A673 (cell line): Measurements from ENCODE around the gene BCS1L. TPM values are rescaled to one million over a fixed set of nuclear protein-coding genes. Genes with fewer than 3 reads are reported as not detected.

Experiments
- BruUV-seq: library from RNA; stranded (reverse); fragments of 400-500 nt; replicated peaks from 2 replicates; lab custom pipeline; 2021; lab: Mats Ljungman, UMichigan
- CTCF ChIA-PET: fragments of 300-600 bp; sonication (Branson Sonifier 250); formaldehyde crosslinking; loops from one replicate; lab custom pipeline; 2022; ENCODE audit warnings: antibody characterized with exemption; lab: Charles Lee
- POLR2A ChIA-PET: fragments of 300-600 bp; sonication (Branson Sonifier 250); formaldehyde crosslinking; loops from one replicate; lab custom pipeline; 2022; ENCODE audit warnings: antibody characterized with exemption; ENCODE audit not compliant: low non-redundant PET; lab: Charles Lee
- DNase-seq: peaks from one replicate; pipeline ENCODE4 v3.0.0-alpha.2; 2015; ENCODE audit warnings: low spot score
- H3K27ac ChIP-seq: fragments of 200-600 bp; sonication (generic); 2 replicates; pipeline ENCODE4 v1.5.1; 2016; ENCODE audit warnings: mixed run types, low read depth, mild to moderate bottlenecking, mixed read lengths, antibody characterized with exemption, low read length; ENCODE audit not compliant: poor library complexity, severe bottlenecking
- H3K27me3 ChIP-seq: fragments of 200-600 bp; sonication (generic); replicated peaks from 2 replicates; pipeline ENCODE4 v1.6.1; 2017; ENCODE audit warnings: mixed run types, low read depth, mild to moderate bottlenecking, mixed read lengths, antibody characterized with exemption, low read length; ENCODE audit not compliant: insufficient read depth, poor library complexity
- H3K36me3 ChIP-seq: fragments of 200-600 bp; sonication (generic); 2 replicates; pipeline ENCODE4 v1.6.1; 2016; ENCODE audit warnings: mixed run types, mild to moderate bottlenecking, mixed read lengths, antibody characterized with exemption, low read length; ENCODE audit not compliant: insufficient read depth, poor library complexity, severe bottlenecking
- H3K4me1 ChIP-seq: fragments of 200-600 bp; sonication (generic); 2 replicates; pipeline ENCODE4 v1.6.1; 2017; ENCODE audit warnings: mixed run types, mild to moderate bottlenecking, mixed read lengths, antibody characterized with exemption, low read length; ENCODE audit not compliant: insufficient read depth, poor library complexity, severe bottlenecking
- H3K4me3 ChIP-seq: fragments of 200-600 bp; sonication (generic); 2 replicates; pipeline ENCODE4 v1.5.1; 2016; ENCODE audit warnings: low read depth, mixed run types, mild to moderate bottlenecking, mixed read lengths, low read length; ENCODE audit not compliant: poor library complexity, severe bottlenecking
- H3K9me3 ChIP-seq: fragments of 200-600 bp; sonication (generic); 2 replicates; pipeline ENCODE4 v1.6.1; 2016; ENCODE audit warnings: mixed run types, low read depth, mild to moderate bottlenecking, mixed read lengths, antibody characterized with exemption, low read length; ENCODE audit not compliant: poor library complexity, severe bottlenecking
- EZH2 ChIP-seq: fragments of 200-600 bp; sonication (generic); IDR thresholded peaks from 2 replicates; pipeline ENCODE4 v1.6.1; 2017; ENCODE audit warnings: borderline replicate concordance, low read depth, mild to moderate bottlenecking, mixed read lengths, antibody characterized with exemption, low read length; ENCODE audit not compliant: poor library complexity, severe bottlenecking
- intact Hi-C: fragments of 100-400 bp; cut with micrococcal nuclease; formaldehyde crosslinking; loops from one replicate; pipeline ENCODE4 v1.10.0; 2022; ENCODE audit not compliant: unreplicated experiment
- total RNA-seq: library from RNA; stranded (reverse); gene quantifications from 2 replicates; pipeline ENCODE4 v1.2.3, GENCODE V29; 2021
- TF ChIP-seq, protein P1 (sequence below): fragments of 300-800, 200-600 bp; sonication (generic); conservative IDR thresholded peaks from 2 replicates; pipeline ENCODE4 v1.5.1; 2017; ENCODE audit warnings: low read depth, mild to moderate bottlenecking, antibody characterized with exemption, low read length, moderate library complexity, mixed read lengths

Gene BCS1L
- total RNA-seq, 1 experiment from 2014 or later: 74.1 TPM

DNA sequence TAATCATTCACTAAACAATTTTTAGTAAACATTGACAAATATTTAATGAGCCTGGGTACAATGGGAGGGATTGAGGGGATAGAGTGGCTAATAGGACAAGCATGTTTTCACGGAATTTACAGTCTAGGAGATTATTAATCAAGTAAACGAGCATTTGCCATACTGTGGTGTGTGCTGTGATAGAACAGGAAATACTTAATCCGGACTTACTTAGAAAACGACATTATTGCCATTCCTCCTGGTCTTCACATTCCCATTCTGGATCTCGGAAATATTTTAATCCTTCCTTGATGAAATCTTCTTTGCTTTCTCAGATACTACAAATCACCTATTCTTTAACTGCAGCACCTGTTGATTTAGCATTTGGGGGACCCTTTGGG lies 52.1 kb downstream of the BCS1L start:
- intact Hi-C loops: loop anchor here (1.0 kb wide), 1 partner anchor 136 kb away; no protein-coding TSS in a partner anchor
- peak; percentile 54 for DNase-seq
- Histone ChIP-seq H3K36me3 (peaks cover 13% of the 10 kb centered on the region), H3K4me3 (peak overlapping the region; percentile 74), H3K9me3 (no peaks in the 10 kb centered on the region), H3K27ac (peak overlapping the region; percentile 90), H3K4me1 (peaks cover 14% of the 10 kb centered on the region), H3K27me3 (no peaks in the 10 kb centered on the region)
- TSS peak; percentile 63 for BruUV-seq
- POLR2A ChIA-PET: no interaction called here
- CTCF ChIA-PET: interaction anchor here (0.9 to 1.6 kb wide), 2 partner anchors 136 to 167 kb away, joined by 4 to 9 read pairs; no protein-coding TSS in a partner anchor
- no peak for TF ChIP-seq EZH2
- TF ChIP-seq, protein P1, sequence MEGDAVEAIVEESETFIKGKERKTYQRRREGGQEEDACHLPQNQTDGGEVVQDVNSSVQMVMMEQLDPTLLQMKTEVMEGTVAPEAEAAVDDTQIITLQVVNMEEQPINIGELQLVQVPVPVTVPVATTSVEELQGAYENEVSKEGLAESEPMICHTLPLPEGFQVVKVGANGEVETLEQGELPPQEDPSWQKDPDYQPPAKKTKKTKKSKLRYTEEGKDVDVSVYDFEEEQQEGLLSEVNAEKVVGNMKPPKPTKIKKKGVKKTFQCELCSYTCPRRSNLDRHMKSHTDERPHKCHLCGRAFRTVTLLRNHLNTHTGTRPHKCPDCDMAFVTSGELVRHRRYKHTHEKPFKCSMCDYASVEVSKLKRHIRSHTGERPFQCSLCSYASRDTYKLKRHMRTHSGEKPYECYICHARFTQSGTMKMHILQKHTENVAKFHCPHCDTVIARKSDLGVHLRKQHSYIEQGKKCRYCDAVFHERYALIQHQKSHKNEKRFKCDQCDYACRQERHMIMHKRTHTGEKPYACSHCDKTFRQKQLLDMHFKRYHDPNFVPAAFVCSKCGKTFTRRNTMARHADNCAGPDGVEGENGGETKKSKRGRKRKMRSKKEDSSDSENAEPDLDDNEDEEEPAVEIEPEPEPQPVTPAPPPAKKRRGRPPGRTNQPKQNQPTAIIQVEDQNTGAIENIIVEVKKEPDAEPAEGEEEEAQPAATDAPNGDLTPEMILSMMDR: no peak

Other genes with a start within 250 kb of the BCS1L start
- not detected in 2 replicates for gene VIL1, start 240.6 kb upstream of the BCS1L start, total RNA-seq
- gene USP37, start 91.3 kb upstream of the BCS1L start, total RNA-seq: 31.0 and 33.2 TPM in 2 replicates
- gene CNOT9, start 90.8 kb upstream of the BCS1L start, total RNA-seq: 89.5 and 92.3 TPM in 2 replicates
- gene PLCD4, start 51.8 kb upstream of the BCS1L start, total RNA-seq: 0.24 and 0.39 TPM in 2 replicates
- 53.3 and 65.3 TPM in 2 replicates for gene ZNF142, start 60 bp upstream of the BCS1L start, total RNA-seq
- 39.4 TPM in 2 replicates for gene RNF25, start 12.3 kb downstream of the BCS1L start, total RNA-seq
- gene STK36, start 12.4 kb downstream of the BCS1L start, total RNA-seq: 69.3 and 73.3 TPM in 2 replicates
- 91.8 and 100 TPM in 2 replicates for gene TTLL4, start 51.2 kb downstream of the BCS1L start, total RNA-seq
- 1.2 TPM in 2 replicates for gene CYP27A1, start 122.5 kb downstream of the BCS1L start, total RNA-seq
- not detected in 2 replicates for gene PRKAG3, start 172.1 kb downstream of the BCS1L start, total RNA-seq
- gene WNT6, start 200.1 kb downstream of the BCS1L start, total RNA-seq: not detected in 2 replicates
- gene WNT10A, start 221.2 kb downstream of the BCS1L start, total RNA-seq: 0.47 and 0.81 TPM in 2 replicates